ENCODE data around the gene DUSP12. TPM values are rescaled to one million over a fixed set of nuclear protein-coding genes. Genes with fewer than 3 reads are reported as not detected.

DUSP12 gene
- total RNA-seq, 1 experiment from 2014 or later: 63.6 TPM

DNA sequence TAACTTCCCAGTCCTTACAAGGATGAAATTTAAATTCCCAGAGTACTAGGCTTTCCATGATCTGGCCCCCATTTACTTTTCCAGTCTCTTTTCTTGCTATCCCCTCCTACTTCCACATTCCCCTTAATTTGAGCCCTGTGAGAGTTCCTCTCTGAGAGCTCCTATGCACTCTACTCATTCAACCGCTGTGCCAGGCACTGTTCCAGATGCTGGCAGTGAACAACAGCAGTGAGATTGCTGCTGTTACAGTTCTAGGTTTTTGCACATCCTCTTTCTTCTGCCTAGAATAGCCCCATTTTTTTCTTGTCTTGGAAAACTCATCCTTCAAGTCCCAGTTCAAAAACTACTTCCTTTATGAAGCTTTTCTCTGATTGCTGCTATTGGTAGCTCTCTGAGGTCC lies 35.4 kb downstream of the DUSP12 start:
- CTCF ChIA-PET: no interaction called here
- no TSS peak for BruUV-seq (replicated peaks)

GRCh38 chr1:161787355-161787754 lies 37.8 kb downstream of the DUSP12 start:
- CTCF ChIA-PET: no interaction called here
- peaks cover 39% of the 10 kb centered on the region for H3K36me3 ChIP-seq (ENCODE audit: insufficient read depth, low read length, poor library complexity, severe bottlenecking)
- no peak overlapping the region for H3K4me3 ChIP-seq (ENCODE audit: low read depth, low read length, poor library complexity, severe bottlenecking)
- POLR2A ChIA-PET (ENCODE audit: low non-redundant PET): no interaction called here
- TF ChIP-seq CTCF (conservative IDR thresholded peaks at IDR 0.05; ENCODE audit: low read depth, low read length): peak; percentile 47
- no peak for TF ChIP-seq EZH2 (IDR thresholded peaks at IDR 0.05; ENCODE audit: borderline replicate concordance, low read depth, low read length, poor library complexity, severe bottlenecking)
- intact Hi-C loops (cut with micrococcal nuclease; ENCODE audit: unreplicated experiment): loop anchor here (10.0 kb wide), 1 partner anchor 607 kb away; no protein-coding TSS in a partner anchor
- no TSS peak for BruUV-seq (replicated peaks)
- H3K27ac ChIP-seq (ENCODE audit: low read depth, low read length, poor library complexity, severe bottlenecking): no peak overlapping the region
- H3K27me3 ChIP-seq (replicated peaks; ENCODE audit: insufficient read depth, low read depth, low read length, poor library complexity): no peaks in the 10 kb centered on the region
- H3K4me1 ChIP-seq (ENCODE audit: insufficient read depth, low read length, poor library complexity, severe bottlenecking): no peaks in the 10 kb centered on the region
- peak; percentile 7 for DNase-seq (ENCODE audit: low spot score)
- no peaks in the 10 kb centered on the region for H3K9me3 ChIP-seq (ENCODE audit: low read depth, low read length, poor library complexity, severe bottlenecking)

More for the DNA sequence above, 35.4 kb downstream of the DUSP12 start:
- no peaks in the 10 kb centered on the region for H3K9me3 ChIP-seq (ENCODE audit: low read depth, low read length, poor library complexity, severe bottlenecking)
- intact Hi-C loops (cut with micrococcal nuclease; ENCODE audit: unreplicated experiment): loop anchor here (10.0 kb wide), 1 partner anchor 610 kb away; no protein-coding TSS in a partner anchor
- no peak for DNase-seq (ENCODE audit: low spot score)
- no peaks in the 10 kb centered on the region for H3K27me3 ChIP-seq (replicated peaks; ENCODE audit: insufficient read depth, low read depth, low read length, poor library complexity)
- H3K36me3 ChIP-seq (ENCODE audit: insufficient read depth, low read length, poor library complexity, severe bottlenecking): peaks cover 32% of the 10 kb centered on the region
- no peak for TF ChIP-seq CTCF (conservative IDR thresholded peaks at IDR 0.05; ENCODE audit: low read depth, low read length)
- H3K27ac ChIP-seq (ENCODE audit: low read depth, low read length, poor library complexity, severe bottlenecking): no peak overlapping the region
- no peak overlapping the region for H3K4me3 ChIP-seq (ENCODE audit: low read depth, low read length, poor library complexity, severe bottlenecking)
- POLR2A ChIA-PET (ENCODE audit: low non-redundant PET): no interaction called here
- H3K4me1 ChIP-seq (ENCODE audit: insufficient read depth, low read length, poor library complexity, severe bottlenecking): no peaks in the 10 kb centered on the region

DNA sequence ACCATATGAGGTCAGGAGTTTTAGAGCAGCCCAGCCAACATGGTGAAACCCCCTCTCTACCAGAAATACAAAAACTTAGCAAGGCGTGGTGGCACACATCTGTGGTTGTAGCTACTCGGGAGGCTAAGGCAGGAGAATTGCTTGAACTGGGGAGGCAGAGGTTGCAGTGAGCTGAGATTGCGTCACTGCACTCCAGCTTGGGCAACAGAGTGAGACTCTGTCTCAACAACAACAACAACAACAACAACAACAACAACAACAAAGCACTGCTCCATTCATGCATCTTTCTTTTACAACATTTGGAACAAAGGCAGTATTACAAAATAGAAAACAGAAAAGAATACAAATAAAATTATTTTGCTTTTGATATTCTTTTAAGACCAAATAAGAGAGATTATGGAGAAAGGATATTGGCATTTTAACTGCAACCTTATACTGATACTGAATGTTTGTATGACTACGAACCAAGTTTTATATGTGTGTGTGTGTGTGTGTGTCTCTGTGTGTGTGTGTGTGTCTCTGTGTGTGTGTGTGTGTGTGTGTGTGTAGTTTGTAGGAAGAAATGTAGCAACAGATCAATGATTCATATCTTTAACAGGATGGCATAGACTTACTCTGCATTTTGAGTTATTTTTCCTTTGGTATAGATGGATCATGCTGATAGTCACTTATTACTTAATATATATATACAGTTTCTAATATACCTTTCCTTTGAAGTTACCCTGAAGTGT lies 41.2 kb downstream of the DUSP12 start:
- intact Hi-C loops (cut with micrococcal nuclease; ENCODE audit: unreplicated experiment): loop anchor here (5.0 kb wide), 2 partner anchors 232 to 487 kb away; partner anchors contain the start of gene OLFML2B

More for the DNA sequence above, 41.2 kb downstream of the DUSP12 start:
- no peak for TF ChIP-seq EZH2 (IDR thresholded peaks at IDR 0.05; ENCODE audit: borderline replicate concordance, low read depth, low read length, poor library complexity, severe bottlenecking)
- no peak for TF ChIP-seq CTCF (conservative IDR thresholded peaks at IDR 0.05; ENCODE audit: low read depth, low read length)
- no peaks in the 10 kb centered on the region for H3K27me3 ChIP-seq (replicated peaks; ENCODE audit: insufficient read depth, low read depth, low read length, poor library complexity)
- H3K9me3 ChIP-seq (ENCODE audit: low read depth, low read length, poor library complexity, severe bottlenecking): no peaks in the 10 kb centered on the region
- POLR2A ChIA-PET (ENCODE audit: low non-redundant PET): no interaction called here
- no peaks in the 10 kb centered on the region for H3K4me1 ChIP-seq (ENCODE audit: insufficient read depth, low read length, poor library complexity, severe bottlenecking)
- DNase-seq (ENCODE audit: low spot score): no peak
- no peak overlapping the region for H3K27ac ChIP-seq (ENCODE audit: low read depth, low read length, poor library complexity, severe bottlenecking)
- CTCF ChIA-PET: interaction anchor here (2.6 kb wide), 1 partner anchor 246 kb away, joined by 114 read pairs; no protein-coding TSS in a partner anchor
- H3K4me3 ChIP-seq (ENCODE audit: low read depth, low read length, poor library complexity, severe bottlenecking): no peak overlapping the region
- H3K36me3 ChIP-seq (ENCODE audit: insufficient read depth, low read length, poor library complexity, severe bottlenecking): peaks cover 40% of the 10 kb centered on the region
- BruUV-seq (replicated peaks): no TSS peak

All from A673 (cell line).